ENCODE data around the gene RAB13. TPM values are rescaled to one million over a fixed set of nuclear protein-coding genes. Genes with fewer than 3 reads are reported as not detected.

Gene RAB13
- total RNA-seq, 1 donor from 2014 or later = 46.3 TPM

DNA sequence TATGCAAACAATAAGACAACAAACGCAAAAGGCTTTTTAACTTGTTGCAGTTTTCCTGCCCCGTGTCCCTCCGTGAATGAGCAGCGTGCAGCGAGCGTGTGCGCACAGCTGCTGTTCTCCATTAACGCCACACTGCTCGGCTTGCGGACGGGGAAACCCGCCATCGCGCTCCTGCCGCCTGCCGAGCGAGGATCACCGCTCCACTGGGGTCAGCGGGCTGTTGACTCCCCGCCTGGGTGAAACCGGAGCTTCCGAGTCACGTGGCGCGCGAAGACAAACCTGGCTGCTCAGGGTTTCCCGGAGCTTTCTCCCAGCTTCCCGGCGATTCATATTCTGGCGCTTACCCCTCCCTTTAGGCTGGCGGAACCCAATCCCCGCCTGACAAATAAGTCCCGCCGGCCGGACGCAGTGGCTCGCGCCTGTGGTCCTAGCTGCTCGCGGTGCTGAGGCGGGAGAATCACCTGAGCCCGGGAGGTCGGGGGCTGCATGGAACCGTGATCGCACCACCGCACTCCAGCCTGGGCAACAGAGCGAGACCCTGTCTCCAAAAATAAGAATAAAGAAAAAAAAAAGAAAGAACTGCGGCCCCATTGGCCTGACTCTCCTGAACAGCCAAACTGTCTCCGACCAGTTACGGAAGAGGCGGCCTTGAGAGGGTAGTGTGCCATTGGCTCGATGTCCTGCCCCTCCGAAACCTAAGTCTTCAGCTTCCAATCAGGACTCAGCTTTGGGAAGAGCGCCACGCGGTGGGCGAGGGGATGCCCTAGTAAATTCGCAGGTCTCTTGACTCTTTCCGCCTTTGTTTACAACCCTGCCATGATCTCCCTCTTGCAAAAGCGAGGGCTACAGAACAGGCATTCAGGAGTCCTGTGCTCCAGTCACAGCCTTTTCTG is 18.8 kb downstream of the RAB13 start, which contains the start of gene CREB3L4:
CREB3L4 (plus strand) TSS at position 796 of the 893 bp plus-strand sequence. CDS start 624 bp downstream, outside the sequence.
- Histone ChIP-seq H3K36me3 (ENCODE audit: control insufficient read depth, insufficient read depth, low read length) (no peaks in the 10 kb centered on the region), H3K27me3 (ENCODE audit: control insufficient read depth, insufficient read depth, low read length) (no peaks in the 10 kb centered on the region), H3K4me3 (ENCODE audit: low read depth, low read length) (peak within 1 kb of the TSS; percentile 44)
- peak; percentile 96 for DNase-seq (ENCODE audit: low read depth)
- TF ChIP-seq CTCF (IDR thresholded peaks at IDR 0.05; ENCODE audit: insufficient read depth, low read length, poor library complexity, severe bottlenecking) = peak; percentile 46

- Histone ChIP-seq H3K4me3 (ENCODE audit: low read depth, low read length) (peak overlapping the region; percentile 77), H3K36me3 (ENCODE audit: control insufficient read depth, insufficient read depth, low read length) (no peaks in the 10 kb centered on the region), H3K27me3 (ENCODE audit: control insufficient read depth, insufficient read depth, low read length) (no peaks in the 10 kb centered on the region)
- TF ChIP-seq CTCF (IDR thresholded peaks at IDR 0.05; ENCODE audit: insufficient read depth, low read length, poor library complexity, severe bottlenecking) = no peak
- DNase-seq (ENCODE audit: low read depth) = no peak
These were observed 22.2 kb downstream of the RAB13 start for GRCh38 chr1:153963850-153964331.

DNA sequence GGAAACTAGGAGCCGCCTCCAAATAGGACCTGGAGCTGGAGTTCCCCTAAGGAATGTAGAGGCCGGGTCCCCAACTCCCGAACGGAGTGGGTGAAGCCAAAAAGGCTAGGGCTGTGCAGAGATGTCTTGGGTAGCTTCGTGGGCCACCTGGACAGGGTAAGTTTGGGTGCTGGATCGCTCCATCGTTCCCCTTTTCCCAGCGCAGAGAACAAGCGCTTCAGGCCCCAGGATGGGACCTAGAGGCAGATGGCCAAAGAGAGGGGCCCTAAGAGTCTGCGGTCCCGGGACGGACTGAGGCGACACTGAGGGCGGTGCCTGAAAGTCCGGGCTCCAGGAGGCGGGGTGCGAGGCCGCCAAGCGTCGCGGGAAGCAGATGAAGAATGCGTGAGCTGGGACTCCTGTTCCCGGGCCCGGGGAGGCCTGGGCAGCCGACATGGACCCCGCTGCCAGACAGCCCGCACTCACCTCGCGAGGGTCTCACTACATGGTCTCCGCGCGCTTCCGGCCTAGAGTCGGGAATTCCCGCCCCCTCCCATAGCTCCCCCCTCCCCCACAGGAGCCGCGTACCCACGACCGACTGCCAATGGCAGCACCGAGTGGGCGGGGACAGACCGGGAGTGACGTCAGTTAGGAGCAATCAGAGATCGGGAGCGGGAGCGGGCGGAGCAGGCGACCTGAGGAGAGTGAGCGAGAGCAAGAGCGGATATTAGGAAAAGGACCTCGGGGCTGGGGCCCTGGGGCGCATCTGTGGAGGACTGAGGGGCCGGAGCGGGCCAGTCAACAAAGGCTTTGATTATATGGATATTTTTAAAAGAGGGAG is 22.9 kb downstream of the RAB13 start, which contains the start of gene SLC39A1:
SLC39A1 (minus strand) TSS at position 508 of the 820 bp plus-strand sequence. CDS start 822 bp downstream, outside the sequence.
- H3K4me3 ChIP-seq (ENCODE audit: low read depth, low read length) = peak within 1 kb of the TSS; percentile 77
- no peaks in the 10 kb centered on the region for H3K27me3 ChIP-seq (ENCODE audit: control insufficient read depth, insufficient read depth, low read length)
- TF ChIP-seq CTCF (IDR thresholded peaks at IDR 0.05; ENCODE audit: insufficient read depth, low read length, poor library complexity, severe bottlenecking) = no peak
- H3K36me3 ChIP-seq (ENCODE audit: control insufficient read depth, insufficient read depth, low read length) = no peaks in the 10 kb centered on the region
- no peak for DNase-seq (ENCODE audit: low read depth)

DNA sequence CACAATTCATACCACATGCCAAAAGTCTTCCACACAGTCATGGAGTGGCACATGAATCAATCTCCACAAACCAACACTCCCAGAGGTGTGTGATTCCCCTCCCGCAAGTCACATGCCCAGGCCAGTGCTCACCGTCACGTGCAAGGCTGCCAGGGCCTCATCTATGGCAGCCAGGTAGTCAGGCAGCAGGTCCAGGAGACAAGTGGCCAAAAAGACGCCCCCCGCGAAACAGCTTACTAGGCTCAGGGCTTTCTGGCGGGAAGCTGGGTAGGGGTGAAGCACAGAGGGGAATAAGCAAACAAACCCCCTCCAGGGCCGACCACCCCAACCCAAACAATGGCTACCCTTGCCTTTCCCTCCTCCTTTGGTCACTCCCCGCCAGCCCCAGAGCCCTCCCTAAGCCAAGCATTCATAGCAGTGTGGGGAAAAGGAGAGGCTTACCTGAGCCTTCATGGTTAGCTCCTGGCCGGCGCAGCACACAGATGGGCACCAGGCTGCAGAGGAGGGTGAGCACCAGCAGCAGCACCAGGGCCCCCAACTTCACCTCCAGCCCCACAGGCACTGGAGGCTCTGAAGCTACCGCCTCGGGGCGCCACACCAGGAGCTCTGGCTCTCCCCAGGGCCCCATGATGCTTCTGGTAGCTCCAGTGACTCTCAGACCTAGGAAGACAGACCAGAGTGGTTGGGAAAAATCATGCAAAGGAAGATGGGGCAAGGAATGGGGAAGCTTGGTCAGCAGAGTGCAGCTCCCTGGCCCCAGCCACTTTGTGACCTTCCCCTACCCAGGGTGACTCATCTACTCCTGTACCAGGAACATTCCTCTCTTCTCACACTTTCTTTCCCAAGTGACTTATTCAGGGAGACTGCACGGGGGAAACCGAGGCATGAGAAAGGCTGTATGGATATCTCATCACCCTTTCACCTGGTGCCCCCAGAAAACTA is 23.8 kb downstream of the RAB13 start:
- no peaks in the 10 kb centered on the region for H3K36me3 ChIP-seq (ENCODE audit: control insufficient read depth, insufficient read depth, low read length)
- no peak for TF ChIP-seq CTCF (IDR thresholded peaks at IDR 0.05; ENCODE audit: insufficient read depth, low read length, poor library complexity, severe bottlenecking)
- DNase-seq (ENCODE audit: low read depth) = no peak

GRCh38 chr1:153961421-153961820 is 24.7 kb downstream of the RAB13 start:
- H3K4me3 ChIP-seq (ENCODE audit: low read depth, low read length) = peak overlapping the region; percentile 77
- no peak for DNase-seq (ENCODE audit: low read depth)
- no peaks in the 10 kb centered on the region for H3K27me3 ChIP-seq (ENCODE audit: control insufficient read depth, insufficient read depth, low read length)
- no peaks in the 10 kb centered on the region for H3K36me3 ChIP-seq (ENCODE audit: control insufficient read depth, insufficient read depth, low read length)
- no peak for TF ChIP-seq CTCF (IDR thresholded peaks at IDR 0.05; ENCODE audit: insufficient read depth, low read length, poor library complexity, severe bottlenecking)

More for the DNA sequence above, 23.8 kb downstream of the RAB13 start:
- Histone ChIP-seq H3K27me3 (ENCODE audit: control insufficient read depth, insufficient read depth, low read length) (no peaks in the 10 kb centered on the region), H3K4me3 (ENCODE audit: low read depth, low read length) (peak overlapping the region; percentile 77)
